GM20431 (cell line): ENCODE measurements around the gene SLC1A7.

Experiments used
- in situ Hi-C: fragments of 300-500 bp; cut with MseI, MboI; formaldehyde crosslinking; loops from one replicate; pipeline ENCODE4 v1.15.0; 2020; ENCODE audit warnings: low sequenced_read_pairs; ENCODE audit not compliant: unreplicated experiment

SLC1A7 gene

DNA sequence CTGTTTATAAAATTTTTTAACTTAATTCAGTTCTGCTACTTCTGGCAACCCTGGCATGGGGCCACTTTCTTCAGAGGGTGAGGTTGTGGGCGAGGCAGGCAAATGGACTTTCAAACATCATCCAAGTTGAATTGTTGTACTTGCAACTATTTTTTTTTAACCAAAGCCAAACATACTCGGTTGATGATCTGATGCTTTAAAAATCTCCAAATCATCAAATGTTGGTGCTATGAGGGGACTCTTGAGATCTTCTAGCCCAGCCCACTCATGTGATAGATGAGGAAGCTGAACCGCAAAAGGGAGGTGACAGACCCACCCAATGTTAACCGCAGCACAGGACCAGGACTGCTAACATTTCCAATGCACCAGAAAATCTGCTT is 6.7 kb downstream of the SLC1A7 start:
- in situ Hi-C loops = no loop called here

DNA sequence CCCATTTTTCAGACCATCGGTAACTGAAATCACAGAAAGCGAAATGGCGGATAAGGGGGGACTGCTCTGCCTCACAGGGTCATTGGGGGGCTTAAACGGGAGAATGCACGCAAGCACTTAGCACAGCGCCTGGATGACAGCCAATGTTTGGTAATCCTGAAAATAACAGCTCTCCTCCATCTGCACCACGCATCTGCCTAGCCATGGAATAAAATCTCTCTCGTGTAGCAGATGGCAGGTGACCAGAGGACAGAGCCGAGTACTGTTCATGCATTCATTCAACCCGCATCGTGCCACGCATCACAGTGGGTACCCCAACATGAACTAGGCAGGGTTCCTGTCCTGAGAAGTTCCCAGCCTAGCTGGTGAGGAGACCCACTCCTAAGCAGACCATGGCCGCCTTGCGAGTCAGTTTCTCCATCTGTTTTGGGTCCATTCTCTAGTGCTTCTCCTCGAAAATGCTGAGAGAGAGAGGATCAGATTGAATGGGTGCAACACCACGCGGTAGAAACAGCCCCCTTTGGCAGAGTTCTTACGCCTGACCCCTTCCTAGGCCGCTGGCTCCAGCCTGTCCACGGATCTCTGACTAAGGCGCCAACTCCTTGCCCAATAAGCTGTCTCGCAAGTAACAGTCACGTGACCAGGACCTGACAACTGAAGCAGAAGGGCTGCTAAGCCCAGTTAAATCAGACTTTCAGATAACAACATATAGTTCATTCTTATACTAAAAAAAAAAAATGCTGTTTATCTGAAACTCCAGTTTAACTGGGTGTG is 7.3 kb downstream of the SLC1A7 start:
- in situ Hi-C loops = no loop called here

DNA sequence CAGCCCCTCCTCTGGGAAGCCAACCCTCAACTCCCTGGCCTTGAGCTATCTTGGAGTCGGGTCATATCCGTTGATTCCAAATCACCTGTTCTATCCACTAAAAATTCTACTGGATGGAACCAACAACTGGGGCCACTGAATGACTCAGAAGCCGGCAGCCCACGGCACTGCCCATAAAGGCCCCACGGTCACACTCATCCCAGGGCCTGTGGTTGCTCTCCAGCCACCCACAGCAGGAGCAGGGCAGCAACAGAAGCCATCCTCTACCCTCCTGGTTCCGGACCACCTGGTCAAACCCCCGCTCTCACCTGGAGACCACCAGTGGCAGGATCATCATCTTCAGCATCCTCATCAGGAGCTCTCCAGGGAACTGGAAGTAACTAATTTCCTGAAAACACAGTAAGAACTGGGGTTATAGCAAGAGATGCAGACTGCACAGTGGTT is 8.4 kb downstream of the SLC1A7 start:
- in situ Hi-C loops = no loop called here

DNA sequence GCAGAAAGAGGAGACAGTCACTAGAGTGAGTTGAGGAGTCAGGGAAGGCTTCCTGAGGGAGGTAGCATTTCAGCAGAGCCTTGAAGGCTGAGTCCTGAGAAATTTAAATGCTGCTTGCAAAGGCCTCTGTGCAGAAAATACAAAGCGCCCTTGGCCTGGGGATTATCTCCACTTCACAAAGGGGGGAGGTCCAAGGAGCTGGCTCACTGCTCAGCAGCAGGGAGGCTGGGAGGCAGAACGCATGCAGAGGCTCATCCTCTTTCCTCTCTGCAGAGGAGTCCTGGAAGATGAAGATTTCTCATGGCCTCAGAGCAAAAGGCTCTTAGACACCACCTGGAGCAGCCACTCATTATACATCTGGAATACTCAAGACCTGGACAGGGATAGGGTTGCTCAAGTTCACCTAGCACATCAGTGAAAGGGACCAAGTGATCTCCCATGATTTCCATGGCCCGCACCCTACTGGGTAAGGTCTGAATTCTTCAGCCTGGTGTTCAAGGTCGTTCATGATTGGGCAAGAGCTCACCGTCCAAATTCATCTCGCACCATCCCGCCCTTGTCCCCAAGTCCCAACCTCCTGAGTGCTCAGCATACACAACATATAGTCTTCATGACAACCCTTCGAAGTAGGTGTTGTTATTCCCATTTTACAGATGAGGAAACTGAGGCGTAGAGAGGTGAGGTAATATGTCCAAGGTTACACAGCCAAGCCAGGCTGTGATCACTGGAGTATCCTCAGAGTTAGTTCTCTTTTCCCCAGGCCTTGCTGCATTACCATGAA is 9.0 kb downstream of the SLC1A7 start:
- in situ Hi-C loops = no loop called here

DNA sequence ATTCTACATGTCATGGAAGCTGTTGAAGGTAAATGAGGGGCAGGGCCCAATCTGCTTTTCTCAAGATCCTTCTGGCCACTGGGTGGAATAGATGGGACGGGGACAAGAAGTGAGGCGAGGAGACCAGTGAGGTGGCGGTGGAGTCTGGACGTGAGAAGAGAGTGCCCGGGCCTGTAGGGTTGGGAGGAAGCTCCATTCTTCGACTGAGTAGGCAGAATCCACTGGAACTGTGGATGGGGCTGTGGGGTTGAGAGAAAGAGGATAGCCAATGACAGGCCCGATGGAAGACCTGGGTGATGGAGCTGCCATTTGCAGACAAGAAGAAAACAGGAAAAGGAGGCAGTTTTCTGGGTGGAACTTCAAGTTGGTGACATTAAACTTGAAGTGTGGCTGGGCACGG is 10.3 kb downstream of the SLC1A7 start:
- in situ Hi-C loops = no loop called here

DNA sequence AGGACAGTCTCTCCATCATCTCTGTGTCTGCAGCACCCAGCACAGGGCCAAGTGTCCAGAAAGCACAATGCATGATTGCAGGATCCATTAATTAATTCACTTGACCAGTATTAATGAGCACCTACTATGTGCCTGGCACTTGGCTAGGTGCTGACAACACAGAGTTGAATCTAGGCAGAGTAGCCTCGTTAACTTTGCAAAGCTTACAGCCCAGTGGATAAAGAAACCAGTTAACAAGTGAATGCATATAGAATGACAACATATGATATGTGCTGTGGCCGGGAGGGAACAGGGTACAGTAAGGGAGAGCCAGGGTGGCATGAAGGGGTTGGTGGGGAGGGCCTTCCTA is 10.9 kb downstream of the SLC1A7 start:
- in situ Hi-C loops = no loop called here

DNA sequence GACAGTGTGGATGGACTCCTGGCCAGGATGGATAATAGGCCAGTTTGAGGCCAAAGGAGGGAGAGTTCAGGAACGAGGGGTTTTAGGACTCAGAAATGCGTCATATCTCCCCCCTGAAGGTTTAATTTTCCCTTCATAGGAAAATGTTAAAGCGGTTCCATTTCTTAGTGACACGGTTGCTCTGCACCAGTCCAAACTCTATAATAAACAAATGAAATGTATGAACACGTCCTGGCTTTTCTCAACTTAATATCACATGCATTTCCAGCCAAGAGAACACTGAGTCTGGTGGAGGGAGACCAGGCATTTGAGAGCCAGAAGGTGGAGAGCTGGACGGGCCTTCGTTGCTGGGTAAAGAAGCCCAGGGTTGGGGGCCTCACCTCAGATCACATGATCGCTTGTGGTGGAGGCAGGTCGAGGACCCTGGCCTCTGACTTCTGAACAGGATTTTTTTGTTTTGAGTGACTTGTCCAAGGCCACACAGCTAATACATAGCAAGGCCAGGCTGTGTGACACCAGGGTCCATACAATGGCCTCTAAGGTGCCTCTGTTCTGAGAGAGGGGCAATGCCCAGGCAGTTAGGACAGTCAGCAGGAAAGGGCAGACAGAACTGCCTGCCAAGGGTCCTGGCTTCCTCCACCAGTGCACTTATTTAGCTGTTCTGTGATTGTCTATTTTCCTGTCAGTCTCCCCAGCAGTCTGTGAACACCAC is 11.4 kb downstream of the SLC1A7 start:
- in situ Hi-C loops = no loop called here

DNA sequence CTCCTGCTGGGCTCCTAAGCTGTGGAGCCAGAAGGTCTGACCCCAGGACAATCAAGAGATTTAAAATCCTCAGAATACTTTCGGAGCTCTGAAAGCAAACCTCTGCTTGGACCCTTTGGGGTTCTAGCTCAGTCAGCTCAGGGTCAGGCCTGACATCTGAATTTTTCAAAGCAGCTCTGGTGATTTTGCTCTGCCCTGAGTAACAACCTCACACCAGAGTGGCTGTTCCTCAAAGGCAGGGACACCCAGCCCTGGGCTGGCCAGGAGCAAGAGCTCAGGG is 11.9 kb downstream of the SLC1A7 start:
- in situ Hi-C loops = no loop called here

DNA sequence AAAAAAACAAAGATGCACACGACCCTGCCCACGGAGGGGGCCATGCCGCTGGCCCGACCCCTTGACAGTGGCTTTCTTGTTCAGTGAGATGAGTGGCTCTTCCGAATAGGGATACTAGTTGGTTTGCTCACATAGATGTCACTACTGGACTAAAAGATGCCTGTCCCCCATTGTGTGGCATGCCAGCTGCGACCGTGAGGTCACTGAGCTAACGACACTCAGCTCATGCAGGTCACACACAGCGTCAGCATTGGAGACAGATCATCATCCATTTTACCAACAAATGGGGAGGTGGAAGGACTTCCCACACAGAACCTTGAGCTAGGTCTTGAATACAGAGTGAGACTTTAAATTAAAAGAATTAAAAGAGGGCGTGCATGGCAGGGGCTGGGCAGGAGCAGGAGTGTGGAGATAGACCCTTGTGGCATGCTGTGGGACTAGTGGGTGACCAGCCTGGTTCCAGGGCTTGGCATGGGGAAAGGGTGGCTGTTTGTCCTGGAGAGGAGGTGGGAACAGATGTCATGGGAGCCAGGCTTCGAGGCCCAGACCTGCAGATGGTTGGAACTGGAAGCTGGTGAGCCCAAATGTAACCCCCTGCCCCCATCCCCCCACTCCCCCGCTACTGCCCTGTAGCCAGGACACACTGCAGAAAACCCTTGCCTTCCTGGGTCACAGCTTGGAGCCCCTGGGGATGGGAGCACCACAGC is 12.4 kb downstream of the SLC1A7 start:
- in situ Hi-C loops = no loop called here

DNA sequence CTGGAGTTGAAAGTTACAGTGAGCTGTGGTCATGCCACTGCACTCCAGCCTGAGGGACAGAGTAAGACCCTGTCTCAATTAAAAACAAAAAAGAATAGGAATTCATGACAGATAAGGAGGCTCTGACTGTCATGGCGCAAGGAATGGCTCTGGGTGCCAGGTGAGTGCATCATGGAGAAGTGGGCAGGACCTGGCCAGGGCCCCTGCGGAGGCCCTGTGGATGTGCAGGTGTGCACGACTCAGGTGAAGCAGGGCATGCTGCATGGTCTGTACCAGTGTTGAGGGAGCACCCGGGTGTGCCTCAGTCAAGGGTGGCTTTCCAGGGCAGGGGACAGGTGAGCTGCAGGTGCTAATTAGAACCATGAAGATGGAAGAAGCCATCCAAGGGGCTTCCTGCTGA is 14.0 kb downstream of the SLC1A7 start:
- in situ Hi-C loops = no loop called here

DNA sequence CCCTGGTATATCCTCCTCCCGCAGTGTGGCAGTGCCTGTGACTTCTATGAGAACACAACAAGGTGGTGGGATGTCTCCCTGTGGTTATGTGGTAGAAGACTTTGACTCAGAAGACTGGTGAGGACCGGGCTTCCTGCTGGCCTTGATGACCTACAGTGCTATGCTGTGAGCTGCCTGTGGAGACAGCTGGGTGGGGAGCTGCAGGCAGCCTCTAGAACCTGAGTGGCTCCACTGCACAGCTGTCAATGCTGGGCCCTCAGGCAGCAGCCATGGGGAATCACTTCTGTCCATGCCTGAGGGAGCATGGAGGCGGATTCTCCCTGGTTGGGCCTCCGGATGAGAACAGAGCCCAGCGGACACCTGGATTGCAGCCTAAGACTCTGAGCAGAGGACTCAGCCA is 14.9 kb downstream of the SLC1A7 start:
- in situ Hi-C loops = no loop called here

DNA sequence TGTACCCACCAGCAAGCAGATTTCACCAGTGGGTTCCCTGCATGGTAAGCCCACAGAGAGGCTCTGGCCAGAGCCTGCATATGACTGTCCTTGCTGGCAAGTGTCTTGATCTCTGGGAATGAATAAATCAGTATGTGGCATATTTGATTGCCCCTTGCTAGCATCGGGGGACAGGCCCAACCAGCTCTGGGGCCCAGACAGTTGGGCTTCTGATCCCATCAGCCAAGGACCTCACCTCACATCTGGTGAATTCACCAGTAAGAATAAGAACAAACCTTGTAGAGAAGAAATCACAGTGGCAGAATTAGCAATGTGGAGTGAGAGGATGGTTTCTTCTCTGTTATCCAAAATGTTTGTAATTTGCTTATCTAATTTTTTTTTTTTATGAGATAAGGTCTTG is 15.9 kb downstream of the SLC1A7 start:
- in situ Hi-C loops = no loop called here

DNA sequence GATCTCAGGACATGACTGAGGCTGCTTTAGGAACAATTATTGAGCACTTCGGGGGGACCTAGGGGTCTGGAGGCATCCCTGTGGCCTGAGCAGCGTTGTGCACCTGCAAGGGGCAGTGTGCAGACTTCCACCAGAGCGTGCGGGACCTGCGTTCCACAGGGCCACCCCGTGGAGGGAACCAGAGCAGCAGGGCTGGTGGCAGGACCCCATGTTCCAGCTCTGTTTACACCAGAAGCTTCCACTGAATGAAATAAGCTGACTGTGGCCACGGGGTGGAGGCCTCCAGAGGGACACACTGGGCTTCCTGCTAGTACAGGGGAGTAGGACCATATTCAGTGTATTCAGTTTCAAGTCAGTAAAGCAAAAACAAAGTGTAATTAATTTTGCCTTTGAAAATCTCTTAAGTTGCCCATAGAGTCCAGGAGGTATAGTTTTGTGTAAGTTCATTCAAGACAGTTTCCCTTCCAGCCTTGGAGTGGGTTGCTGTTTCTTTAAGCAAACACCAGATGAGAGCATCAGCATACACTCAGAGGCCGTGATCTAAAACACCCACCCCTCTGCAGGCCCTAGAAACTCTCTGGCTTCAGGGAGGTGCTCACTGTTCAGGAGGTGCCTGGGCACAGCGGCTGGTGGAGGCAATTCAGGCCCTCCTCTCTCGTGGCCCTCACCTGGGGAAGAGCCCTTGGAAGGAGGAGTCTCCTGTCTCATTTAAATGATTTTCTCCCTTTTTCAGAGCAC is 16.6 kb downstream of the SLC1A7 start:
- in situ Hi-C loops = no loop called here

DNA sequence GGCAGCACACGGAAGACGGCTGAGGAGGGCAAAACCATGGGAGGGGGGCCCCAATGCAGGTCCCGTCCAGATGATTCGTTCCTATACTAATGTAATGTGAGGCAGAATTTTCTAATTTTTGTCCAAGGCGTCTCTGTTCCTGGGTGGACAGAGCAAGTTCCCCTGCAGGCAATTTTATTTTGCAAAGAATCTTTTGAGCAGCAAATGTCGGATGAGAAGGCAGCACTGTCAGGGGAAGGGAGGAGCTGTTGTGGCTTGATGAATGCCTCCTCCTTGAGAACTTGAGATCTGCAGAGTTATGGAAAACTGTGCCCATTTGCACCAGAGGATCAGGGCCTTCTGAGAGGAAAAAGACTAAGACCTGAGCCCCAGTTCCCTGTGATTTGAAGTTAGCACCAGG is 17.3 kb downstream of the SLC1A7 start:
- in situ Hi-C loops = no loop called here

DNA sequence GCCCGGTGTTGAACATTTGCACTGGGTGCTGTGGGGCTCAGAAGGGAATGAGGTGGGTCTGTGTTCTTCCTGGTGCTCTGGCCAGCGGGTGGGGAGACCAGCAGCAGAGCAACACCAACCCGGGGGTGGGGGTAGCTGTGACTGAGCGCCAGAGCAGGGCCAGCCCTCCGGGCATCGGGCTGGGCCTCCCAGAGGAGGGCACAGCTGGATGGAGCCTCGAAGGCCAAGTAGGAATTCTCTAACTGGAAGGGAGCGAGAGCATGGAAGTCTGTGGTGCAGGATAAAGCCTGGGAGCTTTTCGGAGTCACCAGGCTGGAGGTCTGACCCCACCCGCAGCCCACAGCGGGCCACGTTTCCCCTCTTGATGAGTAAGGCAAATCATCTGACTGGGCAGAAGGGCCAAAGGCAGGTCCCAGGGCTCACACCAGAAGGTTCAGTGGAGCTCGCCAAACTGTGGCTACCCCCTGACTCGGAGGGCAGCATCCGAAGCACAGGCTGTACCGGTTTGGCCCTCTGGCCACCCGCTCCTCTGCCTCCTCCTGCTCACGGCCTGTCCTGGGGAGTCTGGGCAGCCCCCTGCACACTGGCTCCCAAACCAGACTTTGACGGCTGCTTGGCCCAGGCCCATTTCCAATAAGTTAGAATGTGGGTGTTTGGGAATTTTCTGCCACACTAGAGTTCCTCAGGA is 18.8 kb downstream of the SLC1A7 start:
- in situ Hi-C loops = no loop called here

DNA sequence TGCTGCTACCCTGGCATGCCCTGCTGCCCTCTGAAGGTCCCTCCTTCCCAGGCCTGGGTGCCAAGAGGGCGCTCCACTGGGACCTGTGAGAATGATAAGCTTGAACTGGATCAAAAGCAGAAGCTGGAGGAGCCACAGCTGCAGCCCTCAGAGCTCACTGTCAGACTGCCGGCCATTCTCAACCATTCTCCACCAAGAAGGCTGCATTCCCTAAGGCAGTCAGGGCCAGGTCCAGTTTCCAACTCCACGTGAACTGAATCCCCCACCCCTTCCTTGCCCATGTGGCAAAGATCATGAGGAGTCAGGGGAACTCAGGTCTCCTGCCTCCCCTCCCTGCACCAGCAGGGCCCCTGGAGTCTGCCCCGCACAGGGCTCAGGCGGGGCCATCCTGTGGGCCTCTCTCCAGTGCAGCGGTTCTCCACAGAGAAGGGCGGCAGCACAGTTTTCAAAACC is 19.5 kb downstream of the SLC1A7 start:
- in situ Hi-C loops = no loop called here

DNA sequence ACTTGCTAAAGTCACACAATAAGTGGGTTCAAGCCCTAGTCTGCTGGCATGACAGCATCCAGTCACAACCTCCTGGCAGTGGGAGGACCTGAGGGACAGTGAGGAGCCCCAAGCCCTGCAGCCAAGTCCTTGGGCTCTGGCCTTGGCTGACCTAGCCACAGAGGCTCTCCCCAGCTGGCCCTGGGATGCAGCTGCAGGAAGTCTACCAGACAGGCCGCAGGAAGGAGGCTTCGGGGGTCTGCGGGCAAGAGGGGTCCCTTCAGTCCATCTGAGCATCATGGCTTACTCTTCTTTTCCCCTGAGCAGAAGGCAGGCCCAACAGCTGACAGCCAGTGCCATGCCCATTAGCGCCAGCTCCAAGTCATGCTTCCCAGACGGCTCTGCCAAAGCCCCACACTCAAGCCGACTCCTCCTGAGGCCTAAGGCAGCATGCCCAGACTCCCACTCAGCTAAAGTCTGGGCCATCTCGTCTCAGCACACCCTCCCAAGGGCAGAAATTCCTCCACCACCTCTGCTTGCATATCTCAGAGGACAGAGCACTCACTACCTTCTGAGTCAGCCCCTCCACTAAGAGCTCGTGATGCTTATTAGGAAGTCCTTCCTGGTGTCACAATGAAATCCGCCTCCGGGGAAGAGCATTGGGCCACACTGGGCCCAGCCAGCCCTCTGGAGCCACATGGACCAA is 20.1 kb downstream of the SLC1A7 start:
- in situ Hi-C loops = no loop called here

DNA sequence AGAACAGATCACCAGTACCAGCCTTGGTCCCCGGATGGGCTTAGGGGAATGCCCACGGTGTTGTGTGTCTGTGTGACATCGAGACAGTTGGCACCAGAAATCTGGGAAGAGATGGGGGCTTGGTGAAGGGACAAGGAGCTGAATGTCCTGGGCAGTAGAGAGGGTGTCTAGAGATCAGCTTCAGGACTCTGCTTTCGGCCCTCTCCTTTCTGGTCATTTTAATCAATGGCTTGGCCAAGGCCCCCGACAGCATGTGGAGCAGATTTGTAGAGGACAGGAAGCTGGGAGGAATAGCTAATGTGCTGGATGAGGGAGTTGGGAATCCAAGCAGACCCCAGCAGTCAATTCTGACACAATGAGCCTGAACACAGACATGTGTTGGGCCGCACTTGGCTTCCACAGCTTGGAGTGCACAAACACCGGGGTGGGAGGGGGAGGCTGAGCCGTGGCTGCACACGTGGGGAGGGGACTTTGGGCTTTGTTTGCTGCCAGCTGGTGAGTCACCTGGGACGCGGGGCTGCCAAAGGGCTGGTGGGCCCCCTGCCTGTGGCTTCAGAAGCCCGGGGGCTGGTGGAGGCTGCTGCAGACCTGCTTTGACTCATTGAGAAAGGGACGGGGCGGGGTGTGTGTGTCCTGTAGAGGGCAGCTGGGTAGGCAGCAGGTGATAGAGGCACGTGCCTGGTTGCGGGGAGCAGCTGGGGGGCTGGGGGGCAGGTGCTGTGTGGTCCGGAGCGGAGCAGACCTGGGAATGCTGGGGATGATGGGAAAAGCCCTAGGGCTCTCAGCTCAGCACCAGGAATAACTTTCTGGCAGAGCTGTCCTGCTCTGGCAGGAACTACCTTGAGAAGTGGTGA is 20.9 kb downstream of the SLC1A7 start:
- in situ Hi-C loops = no loop called here
